ENCODE results near the gene WDFY3.

The WDFY3 gene

DNA sequence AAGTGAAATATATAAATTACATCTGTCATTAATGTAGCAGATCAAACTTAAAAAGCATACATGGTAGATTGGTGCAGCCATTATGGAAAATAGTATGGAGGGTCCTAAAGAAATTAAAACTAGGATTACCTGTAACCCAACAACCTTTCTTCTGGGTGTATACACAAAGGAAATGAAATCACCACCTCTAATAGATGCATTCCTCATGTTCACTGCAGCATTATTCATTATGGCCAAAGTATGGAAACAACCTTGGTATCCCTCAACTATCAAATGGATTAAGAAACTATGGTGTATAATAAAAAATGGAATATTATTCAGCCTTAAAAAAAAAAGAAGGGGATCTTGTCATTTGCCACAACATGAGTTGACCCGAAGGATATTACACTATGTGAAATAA lies 13.7 kb downstream of the WDFY3 start:
- no peak for DNase-seq (ENCODE audit: low spot score)

DNA sequence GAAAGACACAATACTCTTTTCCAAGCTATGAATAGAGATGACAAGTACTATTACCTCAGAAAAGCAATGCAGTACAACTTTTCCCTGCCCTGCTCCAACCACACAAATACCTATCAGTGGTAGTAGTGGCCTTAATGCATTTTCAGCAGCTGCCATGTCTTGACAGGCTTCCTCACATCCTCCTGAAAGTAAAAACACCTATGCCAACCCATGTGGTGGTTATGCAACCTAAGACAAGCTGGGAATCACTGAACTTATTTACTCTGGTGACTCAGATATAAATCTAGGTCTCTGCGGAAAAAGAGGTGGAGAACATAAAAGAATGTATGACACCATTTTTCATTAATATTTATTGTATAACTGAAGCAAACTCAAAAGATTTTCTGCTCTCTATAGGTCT lies 14.5 kb downstream of the WDFY3 start:
- no peak for DNase-seq (ENCODE audit: low spot score)

DNA sequence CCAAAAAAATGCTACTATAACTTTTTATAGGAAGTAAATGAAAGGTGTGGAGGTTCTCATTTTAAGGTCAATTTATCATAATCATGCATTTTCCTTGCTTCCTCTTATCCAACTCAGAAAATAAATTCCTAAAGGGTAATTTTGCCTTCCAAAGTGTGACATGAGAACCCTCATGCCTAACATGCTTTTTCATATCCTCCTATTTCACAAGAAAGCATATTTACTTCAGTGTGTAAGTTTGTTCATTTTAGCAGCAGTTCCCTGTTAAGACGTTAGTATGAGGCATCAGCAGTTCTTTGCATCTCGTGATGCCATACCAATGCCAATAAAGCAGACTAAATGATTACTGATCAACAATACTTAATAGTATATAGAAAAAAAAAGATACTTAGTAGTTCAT lies 18.4 kb downstream of the WDFY3 start:
- DNase-seq (ENCODE audit: low spot score): no peak

DNA sequence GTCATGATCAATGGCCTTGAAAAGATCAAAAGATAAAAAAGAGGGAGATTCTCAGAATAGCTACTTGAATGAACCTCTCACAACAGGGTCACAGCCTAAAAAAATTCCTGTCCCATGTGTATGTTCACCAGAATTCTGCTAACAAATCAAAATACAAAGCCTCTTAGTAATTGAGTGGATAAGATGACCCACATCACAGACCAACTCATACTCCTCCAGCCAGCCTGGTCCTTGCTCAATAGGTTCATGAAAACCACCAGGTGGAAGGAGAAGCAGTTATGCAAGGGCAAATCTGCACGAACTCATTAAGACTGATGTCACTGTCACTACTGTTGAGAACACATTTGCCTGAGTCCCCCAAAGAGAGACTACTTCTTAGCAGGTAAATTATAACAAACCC lies 21.5 kb downstream of the WDFY3 start:
- no peak for DNase-seq (ENCODE audit: low spot score)

DNA sequence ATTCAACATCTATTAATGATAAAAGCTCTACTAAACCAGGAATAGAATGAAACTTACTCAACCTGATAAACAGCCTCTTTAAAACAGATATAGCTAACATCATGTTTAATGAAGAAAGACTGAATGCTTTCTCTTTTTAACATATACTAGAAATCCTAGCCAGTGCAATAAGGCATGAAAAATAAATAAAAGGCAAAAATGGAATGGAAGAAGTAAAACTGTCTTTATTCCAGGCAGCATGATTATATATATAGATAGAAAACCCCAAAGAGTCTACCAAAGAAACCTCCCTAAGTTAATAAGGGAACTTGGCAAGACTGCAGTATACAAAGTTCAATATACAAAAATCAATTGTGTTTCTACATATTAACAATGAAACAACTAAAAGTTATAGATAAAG lies 25.5 kb downstream of the WDFY3 start:
- DNase-seq (ENCODE audit: low spot score): no peak

DNA sequence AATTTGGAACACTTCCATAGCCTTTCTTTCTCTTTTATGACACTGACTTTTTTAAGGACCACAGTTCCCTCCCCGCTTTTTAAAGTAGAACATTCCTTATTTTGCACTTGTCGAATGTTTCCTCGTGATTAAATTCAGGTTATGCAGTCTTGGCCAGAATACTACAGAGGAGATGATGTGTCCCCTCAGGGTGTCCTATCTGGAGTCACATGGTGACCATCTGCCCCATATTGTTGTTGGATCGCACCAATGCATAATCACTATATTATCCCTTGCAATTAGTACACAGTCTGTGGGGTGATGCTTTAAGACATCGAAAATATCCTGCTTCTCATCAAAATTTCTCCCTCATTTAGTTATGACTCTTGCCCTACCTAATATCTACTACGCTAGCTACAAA lies 27.4 kb downstream of the WDFY3 start:
- DNase-seq (ENCODE audit: low spot score): no peak

DNA sequence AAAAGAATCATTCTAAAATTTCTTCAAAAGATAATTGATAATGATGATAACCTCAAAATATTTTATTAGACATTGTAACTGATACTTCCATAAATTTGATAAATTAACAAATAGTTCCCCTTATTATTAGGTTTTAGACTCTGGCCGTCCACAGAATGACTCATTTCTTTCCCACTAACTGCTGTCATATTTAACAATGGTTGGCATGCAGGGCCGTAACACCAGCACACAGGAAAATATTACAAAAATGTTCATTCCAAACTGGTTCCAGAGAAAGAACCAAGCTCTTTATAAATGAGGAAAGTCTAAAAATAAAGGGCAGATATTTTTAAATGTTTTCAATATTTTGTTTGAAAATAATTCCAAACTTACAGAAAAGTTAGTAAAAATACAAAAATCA lies 28.2 kb downstream of the WDFY3 start:
- DNase-seq (ENCODE audit: low spot score): no peak

DNA sequence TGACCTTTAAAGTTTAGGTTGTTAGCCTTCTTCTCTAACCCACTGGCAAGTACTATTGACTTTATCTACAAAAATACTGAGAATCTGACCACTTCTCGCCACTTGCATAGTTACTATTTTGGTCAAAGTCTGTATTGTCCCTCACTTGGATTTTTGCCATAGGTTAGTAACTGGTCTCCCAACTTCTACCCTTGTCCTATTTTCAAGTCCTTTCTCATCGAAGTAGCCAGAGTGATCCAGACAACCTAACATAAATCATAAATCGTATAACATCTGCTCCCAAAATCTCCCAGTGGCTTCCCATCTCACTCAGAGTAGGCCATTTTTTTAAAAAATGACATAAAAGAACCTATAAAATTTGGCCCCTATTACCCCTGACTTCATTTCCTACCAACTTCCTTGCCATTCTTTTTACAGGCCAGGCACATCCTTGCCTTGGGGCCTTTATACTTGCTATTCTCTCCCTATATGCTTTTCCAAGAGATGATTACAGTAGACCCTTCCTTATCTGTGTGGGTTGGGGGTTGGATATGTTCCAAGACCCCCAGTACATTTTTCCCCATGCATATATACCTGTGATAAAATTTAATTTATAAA lies 29.0 kb downstream of the WDFY3 start:
- no peak for DNase-seq (ENCODE audit: low spot score)

DNA sequence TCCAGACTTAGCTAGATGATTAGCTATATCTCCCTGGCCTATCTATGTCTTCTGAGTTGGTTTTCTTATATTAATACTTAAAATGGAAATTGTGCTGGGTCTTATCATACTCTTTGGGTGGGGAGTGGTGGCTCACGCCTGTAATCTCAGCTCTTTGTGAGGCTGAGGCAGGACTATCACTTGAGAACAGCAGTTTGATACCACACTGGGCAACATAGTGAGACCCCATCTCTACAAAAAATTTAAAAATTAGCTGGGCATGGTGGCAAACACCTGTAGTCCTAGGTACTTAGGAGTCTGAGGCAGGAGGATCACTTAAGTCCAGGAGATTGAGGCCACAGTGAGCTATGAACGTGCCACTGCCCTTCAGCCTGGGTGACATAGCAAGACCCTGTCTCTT lies 30.4 kb downstream of the WDFY3 start:
- no peak for DNase-seq (ENCODE audit: low spot score)

DNA sequence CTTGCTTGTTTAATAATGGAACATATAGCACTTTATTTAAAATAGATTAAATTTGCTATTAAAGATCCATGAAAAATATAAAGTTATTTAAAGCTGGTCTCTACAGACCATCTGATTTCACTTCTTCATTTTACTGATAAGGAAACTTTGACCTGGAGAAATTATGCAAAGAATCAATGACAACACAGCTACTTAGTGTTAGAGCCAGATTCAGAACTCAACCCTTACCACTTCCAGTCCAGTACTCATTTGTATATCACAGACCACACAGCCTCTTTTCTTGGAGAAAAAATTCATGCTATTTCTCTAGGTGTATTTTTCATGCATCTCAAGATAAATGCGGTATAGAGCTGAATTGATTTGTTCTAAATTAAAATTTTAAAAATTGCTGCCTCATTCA lies 34.0 kb downstream of the WDFY3 start:
- DNase-seq (ENCODE audit: low spot score): no peak

DNA sequence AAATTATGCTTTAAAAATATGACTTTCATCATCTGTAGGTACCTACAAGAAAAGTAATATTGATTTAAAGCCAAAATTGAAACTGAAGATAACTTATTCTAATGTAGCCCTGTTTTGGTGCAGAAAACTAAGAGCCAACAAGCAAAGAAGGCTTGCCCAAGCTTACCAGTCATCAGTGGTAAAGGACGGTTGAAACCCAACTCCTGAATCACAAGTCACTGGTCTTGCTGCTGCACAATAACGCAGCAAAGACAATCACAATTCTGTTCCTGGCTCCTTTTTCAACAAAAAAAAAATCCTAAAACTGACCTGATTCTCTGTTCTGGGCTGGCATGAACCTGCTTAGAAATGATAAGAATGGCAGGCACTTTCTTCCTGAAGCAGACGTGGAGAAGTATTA lies 34.5 kb downstream of the WDFY3 start:
- DNase-seq (ENCODE audit: low spot score): no peak

DNA sequence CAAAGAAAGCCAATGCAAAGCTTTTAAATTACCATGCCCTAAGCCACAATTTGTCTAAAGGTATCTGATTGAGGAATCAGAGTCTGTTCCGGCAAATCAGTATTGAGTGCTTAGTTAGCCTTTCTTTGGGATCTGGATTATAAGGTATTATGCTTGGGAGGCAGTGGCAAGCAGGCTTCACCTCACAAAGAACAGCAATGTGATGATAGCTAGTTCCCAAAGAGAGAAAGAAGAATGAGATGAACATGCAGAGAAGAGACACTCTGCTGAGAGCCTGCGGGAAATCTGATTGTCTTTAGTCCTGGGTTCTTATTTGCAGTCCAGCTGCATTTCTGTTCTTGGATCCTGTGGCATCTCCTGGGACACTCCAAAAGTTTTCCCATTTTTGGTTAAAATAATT lies 35.2 kb downstream of the WDFY3 start:
- DNase-seq (ENCODE audit: low spot score): no peak

DNA sequence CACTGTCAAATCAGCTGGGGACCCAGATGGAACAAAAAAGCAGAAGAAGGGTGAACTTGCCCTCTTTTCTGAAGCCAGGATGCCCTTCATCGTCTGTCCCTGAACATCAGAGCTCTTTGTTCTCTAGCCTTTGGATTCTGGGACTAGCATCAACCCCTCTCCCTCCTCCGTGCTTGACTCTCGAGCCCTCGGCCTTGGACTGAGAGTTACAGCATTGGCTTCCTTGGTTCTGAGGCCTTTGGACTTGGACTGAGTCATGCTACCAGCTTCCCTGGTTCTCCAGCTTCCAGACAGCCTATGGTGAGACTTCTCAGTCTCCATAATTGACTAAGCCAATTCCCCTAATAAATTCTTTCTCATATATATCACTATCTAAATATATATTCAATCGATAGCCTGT lies 38.4 kb downstream of the WDFY3 start:
- DNase-seq (ENCODE audit: low spot score): no peak

DNA sequence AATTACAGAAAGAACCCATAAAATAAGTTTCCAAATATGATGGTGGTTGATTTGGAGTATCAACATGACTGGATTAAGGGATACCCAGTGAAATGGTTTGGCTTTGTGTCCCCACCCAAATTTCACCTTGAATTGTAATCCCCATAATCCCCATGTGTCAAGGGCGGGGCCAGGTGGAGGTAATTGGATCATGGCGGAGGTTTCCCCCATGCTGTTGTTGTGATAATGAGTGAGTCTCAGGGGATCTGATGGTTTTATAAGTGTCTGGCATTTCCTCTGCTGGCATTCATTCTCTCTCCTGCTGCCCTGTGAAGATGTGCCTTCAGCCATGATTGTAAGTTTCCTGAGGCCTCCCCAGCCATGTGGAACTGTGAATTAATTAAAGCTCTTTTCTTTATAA lies 39.1 kb downstream of the WDFY3 start:
- no peak for DNase-seq (ENCODE audit: low spot score)

DNA sequence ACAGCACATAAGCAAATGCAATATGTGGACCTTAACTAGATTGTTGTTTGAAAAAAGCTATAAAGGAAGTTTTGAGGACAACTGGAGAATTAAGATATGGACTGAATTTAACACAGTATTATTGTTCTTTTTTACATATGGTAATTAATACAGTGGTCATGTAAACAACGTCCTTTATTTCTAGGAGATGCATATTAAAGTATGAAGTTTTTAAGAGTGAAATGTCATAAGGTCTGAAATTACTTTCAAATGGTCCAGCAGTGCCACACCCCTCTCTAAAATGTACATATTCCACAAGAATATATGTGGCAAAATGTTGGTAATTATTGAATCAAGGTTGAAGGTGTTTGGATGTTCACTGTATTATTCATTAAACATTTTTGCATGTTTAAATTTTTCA lies 40.9 kb downstream of the WDFY3 start:
- no peak for DNase-seq (ENCODE audit: low spot score)

DNA sequence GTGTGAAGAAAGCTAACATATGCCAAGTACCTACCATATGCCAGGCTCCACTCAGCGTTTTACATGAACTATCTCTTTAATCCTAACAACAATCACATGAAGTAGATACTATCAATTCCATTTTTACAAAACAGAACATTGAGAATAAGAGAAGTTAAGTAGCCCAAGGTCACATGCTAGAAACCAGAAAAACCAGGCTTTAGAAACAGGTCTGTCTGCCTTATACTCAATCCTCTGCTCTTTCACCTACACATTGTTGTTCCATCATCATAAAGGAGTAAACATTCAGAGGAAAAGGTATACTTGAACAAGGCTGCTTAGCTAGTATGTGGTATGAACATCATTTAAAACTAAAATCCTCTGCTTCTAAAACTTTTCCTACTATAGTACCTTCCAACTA lies 42.1 kb downstream of the WDFY3 start:
- DNase-seq (ENCODE audit: low spot score): no peak

DNA sequence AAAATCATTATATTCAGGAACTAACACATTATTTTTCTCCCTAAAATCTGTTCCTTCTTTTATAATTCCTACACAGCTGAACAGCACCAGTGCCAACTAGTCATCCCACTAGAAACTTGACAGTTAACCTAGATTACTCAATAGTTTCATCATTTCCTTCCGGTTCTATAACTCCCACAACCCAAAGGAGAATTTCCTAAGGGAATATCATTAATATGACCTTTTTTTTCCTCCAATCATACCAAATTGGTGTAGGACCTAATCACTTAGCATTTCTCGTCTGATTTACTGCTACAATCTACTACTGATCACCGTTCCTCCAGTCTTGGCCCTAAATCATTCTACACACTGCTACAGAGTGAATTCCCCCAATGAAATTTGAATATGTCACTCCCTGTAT lies 45.9 kb downstream of the WDFY3 start:
- DNase-seq (ENCODE audit: low spot score): no peak

DNA sequence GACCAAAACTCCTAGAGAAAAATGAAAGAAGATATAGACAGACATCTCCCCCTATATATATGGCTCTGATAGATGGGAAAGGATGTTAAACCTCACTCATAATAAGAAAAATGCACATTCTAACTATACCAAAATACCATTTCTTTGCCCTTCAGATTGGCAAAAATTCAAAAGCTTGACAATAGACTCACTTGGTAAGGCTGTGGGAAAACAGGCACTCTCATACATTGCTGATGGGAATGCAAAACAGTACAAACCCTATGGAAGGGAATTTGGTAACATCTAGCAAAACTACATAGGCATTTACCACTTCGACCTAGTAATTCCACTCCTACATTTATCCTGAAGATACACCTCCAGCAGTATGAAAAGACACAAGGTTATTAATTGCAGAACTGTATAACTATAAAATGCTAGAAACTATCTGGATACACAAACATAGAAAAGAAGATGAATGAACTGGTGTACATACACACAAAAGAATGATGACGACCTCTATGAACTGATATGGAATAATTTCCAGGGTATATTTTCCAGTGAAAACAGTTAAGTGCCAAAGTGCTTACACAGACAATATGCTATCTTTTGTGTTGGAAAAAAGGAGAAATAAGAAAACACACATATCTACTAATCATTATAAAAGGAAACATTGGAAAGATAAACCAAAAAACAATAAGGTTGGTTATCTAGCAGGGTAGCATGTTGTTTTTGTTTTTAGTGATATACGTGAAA lies 48.5 kb downstream of the WDFY3 start:
- DNase-seq (ENCODE audit: low spot score): peak; percentile 26

DNA sequence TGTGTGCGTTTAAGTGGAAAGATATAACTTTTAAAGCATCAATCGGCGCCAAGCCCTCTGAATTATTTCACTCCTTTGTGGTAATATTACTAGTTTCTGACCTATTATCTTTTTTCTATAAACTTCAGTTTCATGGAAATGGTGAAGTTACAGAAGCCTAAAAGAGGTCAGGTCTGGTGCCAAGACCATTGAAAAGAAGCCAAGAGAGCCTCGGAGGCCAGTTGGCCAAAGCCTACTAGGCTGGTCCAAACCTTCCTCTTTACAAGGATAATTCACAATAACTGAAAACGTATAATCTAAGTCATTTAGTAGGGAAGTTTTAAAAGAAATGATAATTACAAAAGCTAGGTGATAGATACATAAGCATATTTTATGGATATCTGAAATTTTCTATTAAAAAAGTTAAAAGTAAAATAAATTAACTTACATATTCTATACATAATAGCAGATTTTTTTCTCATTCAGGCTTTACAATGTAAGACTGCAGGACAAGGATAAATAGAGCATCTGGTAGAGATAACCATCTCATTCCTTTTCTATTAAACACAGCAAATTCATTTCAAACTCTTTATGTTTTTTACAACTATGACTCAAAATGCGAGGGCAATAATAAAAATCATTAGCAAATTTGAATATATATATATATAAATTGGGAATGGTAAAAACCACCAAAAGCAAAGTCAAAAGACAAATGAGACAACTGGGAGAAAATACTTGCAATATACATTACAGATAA lies 49.2 kb downstream of the WDFY3 start:
- peak; percentile 52 for DNase-seq (ENCODE audit: low spot score)

DNA sequence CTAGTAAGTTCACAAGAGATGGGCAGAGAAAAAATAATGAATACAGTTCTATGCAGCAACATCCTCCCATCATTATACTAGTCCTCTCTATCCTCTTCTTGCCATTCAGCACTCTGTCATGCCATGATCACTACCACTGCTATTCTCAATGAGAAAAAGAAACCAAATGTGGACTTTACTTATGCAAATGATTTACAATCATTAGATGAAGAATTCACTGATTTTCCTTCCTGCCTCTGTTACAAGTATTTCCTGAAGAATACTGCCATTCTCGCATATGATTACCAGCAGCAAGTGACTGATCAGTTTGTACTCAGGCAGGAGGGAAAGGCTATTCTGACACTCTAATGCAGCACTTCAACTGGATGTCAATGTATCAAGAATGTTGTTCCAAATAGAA lies 50.3 kb downstream of the WDFY3 start:
- DNase-seq (ENCODE audit: low spot score): no peak

DNA sequence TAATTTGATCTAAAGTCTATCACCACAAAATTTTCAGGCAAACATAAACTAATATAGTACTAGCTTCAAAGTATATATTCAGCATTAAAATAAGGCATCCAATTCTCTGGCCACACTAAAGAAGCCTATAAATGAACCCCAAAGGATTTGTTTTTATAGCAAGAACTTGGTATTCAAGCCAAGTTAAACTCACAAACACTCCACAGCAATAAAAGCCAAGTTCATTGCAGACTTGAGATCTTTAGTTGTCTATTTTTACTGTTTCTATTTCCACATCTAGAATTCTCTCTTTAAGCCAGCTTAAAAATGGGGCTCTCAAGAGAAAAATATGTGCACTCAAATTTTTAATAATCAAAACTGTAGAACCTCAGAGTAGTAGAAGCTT lies 51.1 kb downstream of the WDFY3 start:
- no peak for DNase-seq (ENCODE audit: low spot score)

DNA sequence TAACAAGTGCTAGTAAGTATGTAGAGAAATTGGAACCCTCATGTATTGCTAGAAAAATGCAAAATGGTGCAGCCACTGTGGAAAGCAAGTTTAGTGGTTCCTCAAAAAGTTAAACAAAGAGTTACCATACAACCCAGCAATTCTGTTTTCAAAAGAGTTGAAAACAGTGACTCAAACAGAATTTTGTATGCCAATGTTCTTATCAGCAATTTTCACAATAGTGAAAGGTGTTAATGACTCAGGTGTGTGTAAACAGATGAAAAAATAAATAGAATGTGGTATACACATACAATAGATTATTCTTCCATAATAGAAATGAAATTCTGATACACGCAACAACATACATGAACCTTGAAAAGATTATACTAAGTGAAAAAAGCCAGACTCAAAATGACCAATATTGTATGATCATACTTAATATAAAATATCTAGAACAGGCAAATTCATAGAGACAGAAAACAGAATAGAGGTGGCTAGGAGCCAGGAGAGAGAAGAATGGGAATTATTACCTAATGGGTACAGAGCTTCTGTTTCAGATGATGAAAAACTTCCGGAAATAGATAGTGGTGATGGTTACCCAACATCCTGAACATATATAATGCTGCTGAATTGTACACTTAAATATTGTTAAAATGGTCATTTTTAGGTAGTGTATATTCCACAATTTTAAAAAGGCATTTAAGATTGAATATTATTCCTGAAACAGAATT lies 51.6 kb downstream of the WDFY3 start:
- no peak for DNase-seq (ENCODE audit: low spot score)

DNA sequence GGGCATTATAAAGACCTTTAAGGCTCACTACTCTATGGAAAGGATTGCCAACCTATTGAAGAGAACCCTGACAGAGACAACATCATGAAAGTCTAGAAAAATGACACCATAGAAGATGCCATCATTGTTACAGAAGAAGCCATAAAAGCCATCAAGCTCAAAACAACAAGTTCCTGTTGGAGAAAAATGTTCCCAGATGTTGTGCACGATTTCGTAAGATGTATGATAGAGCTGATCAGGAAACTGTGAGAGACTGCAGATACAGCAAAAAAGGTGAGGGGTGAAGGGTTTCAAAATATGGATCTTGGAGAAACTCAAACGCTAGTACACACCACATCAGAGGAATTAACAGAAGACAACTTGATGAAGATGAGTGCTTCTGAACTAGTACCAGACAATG lies 53.3 kb downstream of the WDFY3 start:
- DNase-seq (ENCODE audit: low spot score): no peak
